ENCODE results near the gene VSX2.

VSX2 gene

DNA sequence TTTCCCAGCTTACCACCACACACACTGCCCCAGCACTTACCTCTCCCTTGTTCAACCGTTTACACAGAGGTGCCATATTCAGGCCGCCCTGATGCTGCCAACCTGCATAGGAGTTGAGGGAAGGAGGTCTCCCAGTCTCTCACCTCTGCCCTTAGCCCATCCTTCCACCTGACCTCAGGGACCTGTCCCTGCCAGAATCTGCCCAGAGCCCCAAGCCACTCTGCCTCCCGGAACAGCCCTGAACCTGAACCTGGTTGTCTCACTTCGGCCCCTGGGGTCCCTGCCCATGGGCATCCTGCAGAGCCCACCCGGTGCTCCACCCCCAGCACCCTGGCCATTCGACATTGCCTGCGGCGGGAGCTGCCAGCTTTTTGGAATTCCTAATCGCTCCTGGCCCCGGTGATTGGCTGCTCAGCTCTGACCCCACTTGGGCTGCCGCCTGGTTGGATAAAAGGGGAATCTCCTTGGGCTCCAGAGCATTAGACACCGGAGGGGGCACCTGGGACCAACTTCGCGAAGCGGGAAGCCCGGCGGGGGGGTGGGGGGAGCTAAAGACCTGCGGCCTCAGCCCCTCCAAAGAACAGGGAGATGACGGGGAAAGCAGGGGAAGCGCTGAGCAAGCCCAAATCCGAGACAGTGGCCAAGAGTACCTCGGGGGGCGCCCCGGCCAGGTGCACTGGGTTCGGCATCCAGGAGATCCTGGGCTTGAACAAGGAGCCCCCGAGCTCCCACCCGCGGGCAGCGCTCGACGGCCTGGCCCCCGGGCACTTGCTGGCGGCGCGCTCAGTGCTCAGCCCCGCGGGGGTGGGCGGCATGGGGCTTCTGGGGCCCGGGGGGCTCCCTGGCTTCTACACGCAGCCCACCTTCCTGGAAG lies at the start of gene VSX2:
TSS of gene VSX2 (plus strand) at position 476 of the 874 bp plus-strand sequence. CDS start at position 589, 113 bp downstream.
- no peak for DNase-seq (ENCODE audit: low read depth in 2 of 2)

GRCh38 chr14:74190927-74191575 lies 48.2 kb upstream of the VSX2 start:
- no peak for DNase-seq (ENCODE audit: low read depth in 2 of 2)

DNA sequence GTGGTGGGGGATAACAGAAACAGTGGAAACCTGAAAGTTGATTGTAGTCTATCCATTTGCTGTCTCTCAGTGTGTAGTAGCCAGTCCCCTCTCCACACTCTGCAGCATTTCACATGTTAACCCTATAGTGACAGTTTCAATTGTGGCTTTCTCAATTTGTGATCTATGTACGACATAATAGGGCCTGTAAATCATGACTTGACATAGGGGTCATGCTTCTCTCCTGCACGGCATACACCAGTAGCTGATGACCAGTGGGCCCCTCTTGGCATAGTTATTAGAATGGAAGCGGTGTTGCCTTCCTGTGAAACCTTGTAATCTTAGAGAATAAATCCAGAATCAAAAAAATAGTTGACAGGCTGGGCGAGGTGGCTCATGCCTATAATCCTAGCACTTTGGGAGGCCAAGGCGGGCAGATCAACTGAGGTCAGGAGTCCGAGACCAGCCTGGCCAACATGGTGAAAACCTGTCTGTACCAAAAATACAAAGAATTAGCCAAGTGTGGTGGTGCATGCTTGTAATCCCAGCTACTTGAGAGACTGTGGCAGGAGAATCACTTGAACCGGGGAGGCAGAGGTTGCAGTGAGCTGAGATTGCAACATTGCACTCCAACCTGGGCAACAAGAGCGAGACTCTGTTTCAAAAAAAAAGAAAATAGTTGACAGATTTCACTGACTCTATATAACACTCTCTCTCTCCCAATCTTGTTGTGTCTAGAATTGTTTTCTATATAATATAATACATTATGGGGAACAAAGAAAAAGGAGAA lies 44.6 kb upstream of the VSX2 start:
- no peak for DNase-seq (ENCODE audit: low read depth in 2 of 2)

DNA sequence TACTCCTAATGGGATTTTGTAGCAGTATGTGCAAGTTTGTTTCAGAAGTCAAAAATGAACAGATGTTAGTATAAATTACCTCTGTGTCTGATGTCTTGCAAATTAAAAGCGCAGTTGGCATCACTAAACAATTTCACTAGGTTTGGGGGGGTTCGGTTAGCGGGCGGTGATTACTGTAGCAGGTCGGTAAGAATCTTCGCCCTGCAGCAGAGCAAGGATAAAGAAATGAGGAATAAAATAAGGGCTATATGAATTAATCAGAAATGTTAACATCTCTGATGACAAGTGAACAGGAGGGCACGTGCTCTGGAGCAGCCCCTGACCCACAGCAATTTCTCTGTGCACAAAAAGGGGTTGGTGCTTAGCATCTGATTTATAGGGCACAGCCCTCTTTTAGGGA lies 43.6 kb upstream of the VSX2 start:
- no peak for DNase-seq (ENCODE audit: low read depth in 2 of 2)

DNA sequence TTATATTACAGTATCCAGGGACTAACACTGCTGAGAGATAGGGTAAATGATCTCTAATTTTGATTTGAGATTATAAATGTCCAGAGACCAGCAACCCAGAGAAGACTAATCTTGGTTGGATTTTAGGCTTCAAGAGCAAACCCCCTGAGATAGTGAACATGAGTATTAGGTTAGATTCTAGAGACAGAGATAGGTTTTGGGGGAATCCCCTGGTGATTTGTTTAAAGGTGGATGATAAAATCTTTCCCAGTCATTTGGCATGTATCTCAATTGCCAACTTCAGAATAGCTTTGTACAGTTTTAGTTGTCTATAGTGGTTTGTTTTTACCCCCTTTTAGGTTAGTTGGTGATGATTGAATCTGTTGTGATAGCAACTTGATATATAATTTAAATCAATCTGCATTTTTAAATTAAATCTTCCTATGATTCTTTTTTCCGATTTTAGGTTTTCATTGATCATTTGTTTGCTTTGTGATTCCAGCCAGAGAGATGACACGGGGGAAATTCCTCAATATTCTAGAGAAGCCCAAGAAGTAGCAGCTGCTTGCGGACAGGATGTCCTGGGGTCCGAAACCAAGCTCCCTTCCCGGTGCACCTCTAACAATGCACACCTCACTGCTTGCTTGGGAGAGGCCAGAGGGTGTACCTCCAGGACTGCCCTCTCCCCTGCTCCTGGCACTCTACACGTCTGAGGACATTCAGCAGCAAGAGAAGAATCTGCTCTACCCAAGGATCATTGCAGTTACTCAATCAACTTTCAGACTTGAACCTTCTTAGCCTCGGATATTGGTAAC lies 40.6 kb upstream of the VSX2 start:
- DNase-seq (ENCODE audit: low read depth in 2 of 2) = no peak

- no peak for DNase-seq (ENCODE audit: low read depth in 2 of 2)
Measured at GRCh38 chr14:74202113-74202512, 37.1 kb upstream of the VSX2 start.

DNA sequence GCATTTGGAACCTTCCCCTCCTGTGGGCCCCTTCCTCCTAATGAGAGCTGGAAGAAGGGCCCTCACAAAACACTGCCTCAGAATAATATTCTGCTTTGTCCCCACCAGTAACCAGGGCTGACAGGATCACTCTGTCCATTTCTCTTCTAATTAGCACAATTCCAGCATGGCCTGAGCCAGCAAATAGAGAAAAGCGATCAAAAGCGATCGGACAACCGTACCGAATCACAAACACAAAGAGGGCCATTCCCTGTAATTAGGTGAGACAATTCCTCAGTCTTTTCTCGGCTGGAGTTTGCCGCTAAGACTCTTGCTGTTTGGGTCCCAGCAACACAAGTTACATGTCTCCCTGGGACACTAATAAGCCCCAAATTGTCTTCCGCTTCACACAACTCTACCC lies 35.6 kb upstream of the VSX2 start:
- no peak for DNase-seq (ENCODE audit: low read depth in 2 of 2)

DNA sequence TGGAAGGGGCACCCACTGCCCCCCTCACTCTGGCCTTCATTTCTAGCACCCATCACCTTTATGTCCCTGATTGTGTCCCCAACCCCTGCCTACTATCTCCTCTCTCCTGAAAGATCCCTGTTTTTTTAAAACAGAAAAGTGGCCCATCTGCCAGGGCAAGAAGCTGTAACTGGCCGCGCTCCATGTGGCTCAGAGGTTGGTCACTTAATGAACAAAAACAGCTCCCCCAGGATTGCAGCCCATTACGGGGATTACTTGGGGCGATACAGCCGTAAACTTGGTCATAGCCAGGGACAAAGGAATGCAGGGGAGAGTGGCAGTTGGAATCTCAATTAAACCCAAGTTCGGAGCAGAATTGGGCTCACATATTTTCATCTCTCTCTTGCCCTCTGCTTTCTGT lies 34.8 kb upstream of the VSX2 start:
- no peak for DNase-seq (ENCODE audit: low read depth in 2 of 2)

GRCh38 chr14:74205882-74206281 lies 33.4 kb upstream of the VSX2 start:
- no peak for DNase-seq (ENCODE audit: low read depth in 2 of 2)

GRCh38 chr14:74207943-74208342 lies 31.3 kb upstream of the VSX2 start:
- no peak for DNase-seq (ENCODE audit: low read depth in 2 of 2)

- DNase-seq (ENCODE audit: low read depth in 2 of 2) = no peak
Measured at GRCh38 chr14:74208642-74209041, 30.6 kb upstream of the VSX2 start.

- no peak for DNase-seq (ENCODE audit: low read depth in 2 of 2)
Measured at GRCh38 chr14:74211945-74212580, 27.2 kb upstream of the VSX2 start.

DNA sequence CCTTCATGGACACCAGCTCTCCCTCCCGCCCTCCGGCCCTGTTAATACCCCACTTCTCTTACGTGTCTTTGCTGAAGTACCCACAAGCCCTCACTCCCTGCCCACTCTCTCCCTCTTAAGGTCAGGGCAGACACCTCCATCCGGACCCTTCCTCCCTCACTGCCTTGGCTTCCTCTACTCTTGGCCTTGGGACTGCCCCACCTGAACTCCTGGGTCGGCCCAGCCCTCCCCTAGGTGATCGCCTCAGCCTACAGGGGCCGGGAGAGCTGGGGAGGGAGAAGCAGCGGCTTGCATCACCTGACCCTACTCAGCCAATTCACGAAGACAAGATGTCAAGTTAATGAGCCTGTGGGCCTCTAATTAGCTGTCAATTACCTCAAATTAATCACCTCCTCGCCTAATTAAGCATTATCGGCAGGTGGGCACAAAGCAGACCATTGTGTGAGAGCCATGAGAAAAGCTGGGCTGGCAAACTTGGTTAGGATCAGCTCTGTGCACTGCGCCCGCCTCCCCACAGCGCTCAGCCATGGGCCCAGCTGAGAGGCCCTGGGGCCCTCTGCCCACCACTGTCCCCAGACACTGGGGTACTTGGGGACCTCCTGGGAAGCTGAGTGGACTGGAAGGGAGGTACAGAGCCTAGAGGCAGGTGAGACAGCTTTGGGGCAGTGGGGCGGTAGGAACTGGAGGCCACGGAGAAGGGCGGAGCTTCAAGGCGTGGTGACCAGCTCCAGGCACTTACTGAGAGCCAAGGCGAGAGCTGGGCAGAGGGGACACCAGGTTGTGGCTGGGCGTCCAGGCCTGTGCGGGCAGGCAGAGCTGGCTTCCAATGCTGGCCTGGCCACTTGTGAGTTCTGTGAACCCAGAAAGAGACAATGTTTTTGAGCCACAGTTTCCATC lies 25.1 kb upstream of the VSX2 start:
- DNase-seq (ENCODE audit: low read depth in 2 of 2) = no peak

- no peak for DNase-seq (ENCODE audit: low read depth in 2 of 2)
Measured at GRCh38 chr14:74216671-74217070, 22.6 kb upstream of the VSX2 start.

GRCh38 chr14:74217672-74218448 lies 21.4 kb upstream of the VSX2 start:
- DNase-seq (ENCODE audit: low read depth in 2 of 2) = peak; percentile 44 to 54

GRCh38 chr14:74218462-74218861 lies 20.8 kb upstream of the VSX2 start:
- DNase-seq (ENCODE audit: low read depth in 2 of 2) = no peak

- DNase-seq (ENCODE audit: low read depth in 2 of 2) = no peak
Measured at GRCh38 chr14:74219277-74220205, 19.7 kb upstream of the VSX2 start.

DNA sequence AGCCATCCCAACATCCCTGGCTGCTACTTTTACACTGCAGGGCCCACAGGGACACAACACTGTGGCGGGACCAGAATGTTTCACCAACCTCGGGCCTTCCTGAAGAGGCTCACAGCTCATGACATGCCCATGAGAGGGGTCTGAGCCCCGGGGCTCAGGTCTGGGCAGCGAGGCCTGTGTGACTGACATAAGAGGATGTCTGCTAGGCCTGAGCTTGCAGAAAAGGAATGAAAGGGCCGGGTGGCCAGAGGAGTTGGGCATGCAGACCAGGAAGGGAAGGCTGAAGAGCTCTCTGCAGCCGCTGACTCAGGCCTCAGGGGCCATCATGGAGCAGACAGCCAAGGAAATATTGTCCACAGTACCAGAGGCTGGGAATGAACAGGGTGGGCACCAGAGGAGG lies 18.3 kb upstream of the VSX2 start:
- DNase-seq (ENCODE audit: low read depth in 2 of 2) = no peak

All from stimulated activated CD8-positive, alpha-beta memory T cell treated with anti-CD3 and anti-CD28 coated beads, Interleukin-2, amount 100 ng/mL, for 1 hour (primary cell).